GM10847 (cell line): Measurements from ENCODE around the gene TM9SF4.

Experiments
- POLR2A ChIP-seq: IDR thresholded peaks from 2 replicates; pipeline ENCODE4 v1.6.1; 2011; ENCODE audit not compliant: insufficient read length; ENCODE audit errors: extremely low read depth

The TM9SF4 gene

DNA sequence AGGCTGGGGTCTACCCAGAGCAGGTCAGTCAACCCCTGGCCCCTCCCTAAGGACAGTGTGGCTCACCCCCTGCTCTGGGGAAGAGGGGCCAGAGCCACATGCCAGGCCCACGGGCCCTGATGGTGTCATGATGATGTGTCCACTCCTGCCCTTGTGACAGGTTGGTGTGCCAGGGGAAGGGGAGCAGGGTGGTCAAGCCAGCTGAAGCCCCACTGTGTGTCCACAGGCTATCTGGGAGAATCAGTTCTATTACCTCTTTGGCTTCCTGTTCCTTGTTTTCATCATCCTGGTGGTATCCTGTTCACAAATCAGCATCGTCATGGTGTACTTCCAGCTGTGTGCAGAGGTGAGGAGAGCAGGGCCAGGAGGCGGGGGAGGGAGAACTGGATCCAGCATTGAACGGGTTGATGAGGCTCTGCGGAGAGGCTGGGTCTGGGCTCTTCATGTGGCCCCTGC is 50.3 kb downstream of the TM9SF4 start:
- TF ChIP-seq POLR2A: no peak

- no peak for TF ChIP-seq POLR2A
These were observed 50.8 kb downstream of the TM9SF4 start for GRCh38 chr20:32160341-32160740.

- TF ChIP-seq POLR2A: no peak
These were observed 52.8 kb downstream of the TM9SF4 start for GRCh38 chr20:32162351-32162750.

DNA sequence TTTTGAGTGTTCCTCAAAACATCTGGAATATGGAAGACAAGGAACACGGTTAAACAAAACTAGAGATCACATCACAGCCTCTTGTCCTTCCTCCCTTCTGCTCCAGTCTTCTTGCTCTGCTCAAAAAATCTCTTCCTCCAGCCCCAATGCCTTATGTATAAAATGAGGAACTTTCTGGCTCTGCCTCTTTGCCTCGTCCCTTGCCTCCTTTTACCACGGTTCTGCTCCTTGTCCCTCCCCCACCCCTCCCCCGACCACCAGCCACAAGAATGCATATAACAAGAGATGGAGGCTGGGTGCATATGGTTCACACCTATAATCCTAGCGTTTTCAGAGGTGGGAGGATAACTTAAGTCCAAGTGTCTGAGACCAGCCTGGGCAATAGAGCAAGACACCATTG is 54.4 kb downstream of the TM9SF4 start:
- no peak for TF ChIP-seq POLR2A

GRCh38 chr20:32164984-32165735 is 55.6 kb downstream of the TM9SF4 start:
- no peak for TF ChIP-seq POLR2A

DNA sequence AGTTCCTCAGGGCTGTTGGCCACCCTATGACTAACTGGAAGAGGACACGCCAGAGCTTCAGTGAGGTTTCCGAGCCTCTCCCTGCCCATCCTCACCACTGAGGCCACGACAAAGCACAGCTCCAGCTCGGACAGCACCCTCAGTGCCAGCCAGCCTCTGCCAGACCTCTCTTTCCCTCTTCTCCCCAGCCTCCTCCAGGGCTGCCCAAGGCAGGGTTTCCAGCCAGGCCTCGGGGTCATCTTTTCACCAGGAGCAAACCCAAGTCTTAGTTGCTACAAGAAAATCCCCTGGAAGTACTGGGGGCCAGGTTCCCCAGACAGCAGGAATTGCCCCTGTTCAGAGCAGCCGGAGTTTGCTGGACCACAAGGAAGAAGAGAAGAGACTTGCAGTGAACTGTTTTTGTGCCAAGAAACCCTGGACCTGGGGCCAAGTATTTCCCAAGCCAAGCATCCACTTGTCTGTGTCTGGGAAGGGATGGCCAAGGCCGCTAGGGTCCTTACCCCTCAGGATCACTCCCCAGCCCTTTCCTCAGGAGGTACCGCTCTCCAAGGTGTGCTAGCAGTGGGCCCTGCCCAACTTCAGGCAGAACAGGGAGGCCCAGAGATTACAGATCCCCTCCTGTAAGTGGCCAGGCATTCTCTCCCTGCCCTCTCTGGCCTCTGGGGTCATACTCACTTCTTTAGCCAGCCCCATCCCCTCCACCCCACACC is 56.5 kb downstream of the TM9SF4 start:
- no peak for TF ChIP-seq POLR2A

DNA sequence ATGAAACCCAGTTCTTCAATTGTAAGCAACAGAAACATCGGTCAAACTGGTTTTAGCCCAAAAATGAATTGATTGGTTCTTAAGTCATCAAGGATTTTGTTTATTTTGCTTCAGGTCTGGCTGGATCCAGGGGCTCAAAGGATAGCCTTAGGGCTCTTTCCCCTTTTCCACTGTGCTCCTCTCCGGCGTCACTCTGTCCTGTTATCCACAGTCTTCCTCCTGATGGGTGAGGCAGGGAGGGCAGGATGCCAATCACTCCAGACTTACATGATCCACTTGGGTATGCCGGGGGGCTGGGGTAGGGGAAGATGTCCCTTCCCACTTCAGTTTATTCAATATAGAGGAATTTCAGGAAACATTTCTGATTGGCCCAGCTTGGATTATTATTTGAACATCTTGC is 58.0 kb downstream of the TM9SF4 start:
- no peak for TF ChIP-seq POLR2A

DNA sequence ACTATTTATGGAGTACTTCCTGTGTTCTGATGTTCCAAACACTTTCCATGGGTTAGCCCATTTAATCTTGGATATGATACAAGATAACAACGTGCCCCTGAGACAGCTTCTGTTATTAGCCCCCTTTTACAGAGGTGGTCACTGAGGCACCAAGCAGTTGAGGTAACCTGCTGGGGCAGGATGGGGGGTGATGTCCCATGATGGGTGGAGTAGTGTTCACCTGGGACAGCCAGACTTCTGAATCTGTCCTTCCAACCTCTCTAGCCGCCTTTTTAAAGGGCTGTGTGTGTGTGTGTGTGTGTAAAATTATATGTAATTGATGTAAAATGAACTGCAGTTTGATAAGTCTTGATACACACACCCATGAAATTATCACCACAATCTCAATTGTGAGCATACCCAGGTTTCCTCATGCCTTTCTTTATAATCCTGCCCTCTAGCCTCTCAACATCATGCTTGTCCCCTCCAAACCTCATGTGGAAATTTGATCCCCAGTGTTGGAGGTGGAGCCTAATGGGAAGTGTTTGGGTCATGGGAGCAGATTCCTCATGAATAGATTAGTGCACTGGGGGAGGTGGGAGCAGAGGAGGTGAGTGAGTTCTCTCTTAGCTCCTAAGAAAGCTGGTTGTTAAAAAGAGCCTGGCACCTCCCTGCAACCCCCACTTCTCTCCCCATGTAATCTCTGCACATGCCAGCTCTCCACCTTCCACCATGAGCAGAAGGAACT is 58.8 kb downstream of the TM9SF4 start:
- no peak for TF ChIP-seq POLR2A

DNA sequence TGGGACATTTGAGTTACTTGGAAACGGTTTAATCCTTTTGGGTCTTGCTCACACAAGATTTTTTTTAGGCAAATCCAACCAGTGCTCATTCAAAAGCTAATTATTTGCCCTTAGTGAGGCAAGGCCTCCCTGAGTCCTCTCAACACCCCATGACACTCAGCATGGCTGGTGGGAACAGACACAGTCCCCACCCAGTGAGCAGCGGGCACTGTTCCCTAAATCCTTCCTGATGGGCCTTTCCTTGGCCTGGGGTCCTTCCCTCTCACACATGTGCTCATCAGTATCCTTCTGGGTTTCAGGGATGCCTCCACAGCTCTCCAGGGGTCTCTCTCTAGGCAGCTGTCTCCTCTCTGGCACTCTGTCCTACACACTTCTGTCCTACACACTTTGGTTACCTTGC is 70.0 kb downstream of the TM9SF4 start:
- TF ChIP-seq POLR2A: no peak

DNA sequence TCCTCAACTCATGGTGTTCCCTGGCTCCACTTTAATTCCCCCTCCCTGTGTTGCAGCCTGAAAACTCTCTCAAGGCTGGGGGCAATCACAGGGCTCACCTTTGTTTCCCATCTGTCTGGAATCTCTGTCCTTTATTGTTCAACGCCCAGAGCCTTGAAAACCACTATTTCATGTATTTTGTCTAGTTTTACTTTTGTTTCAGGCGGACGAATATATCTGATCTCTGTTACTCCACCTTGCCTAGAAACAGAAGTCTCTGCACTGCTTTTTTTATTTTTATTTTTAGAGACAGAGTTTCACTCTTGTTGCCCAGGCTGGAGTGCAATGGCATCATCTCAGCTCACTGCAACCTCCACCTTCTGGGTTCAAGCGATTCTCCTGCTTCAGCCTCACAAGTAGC is 70.4 kb downstream of the TM9SF4 start:
- TF ChIP-seq POLR2A: no peak

DNA sequence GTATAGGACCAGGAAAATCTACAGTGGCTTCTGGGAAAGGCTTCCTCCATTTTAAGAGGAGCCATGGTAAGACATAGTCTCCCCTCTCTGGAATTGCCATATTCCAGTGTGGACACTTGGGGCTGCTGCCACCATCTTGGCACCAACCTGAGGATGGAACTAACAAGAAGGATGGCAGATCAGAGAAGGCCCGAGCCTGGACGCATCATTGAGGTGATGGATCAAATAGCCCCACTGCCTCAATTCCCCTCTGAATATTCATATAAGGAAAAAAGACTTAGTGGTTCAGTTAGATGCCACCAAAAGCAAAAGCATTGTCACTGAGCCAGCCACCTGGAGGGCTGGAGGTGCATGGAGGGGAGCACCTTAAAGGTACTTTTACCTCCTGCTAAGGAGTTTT is 72.1 kb downstream of the TM9SF4 start:
- no peak for TF ChIP-seq POLR2A

DNA sequence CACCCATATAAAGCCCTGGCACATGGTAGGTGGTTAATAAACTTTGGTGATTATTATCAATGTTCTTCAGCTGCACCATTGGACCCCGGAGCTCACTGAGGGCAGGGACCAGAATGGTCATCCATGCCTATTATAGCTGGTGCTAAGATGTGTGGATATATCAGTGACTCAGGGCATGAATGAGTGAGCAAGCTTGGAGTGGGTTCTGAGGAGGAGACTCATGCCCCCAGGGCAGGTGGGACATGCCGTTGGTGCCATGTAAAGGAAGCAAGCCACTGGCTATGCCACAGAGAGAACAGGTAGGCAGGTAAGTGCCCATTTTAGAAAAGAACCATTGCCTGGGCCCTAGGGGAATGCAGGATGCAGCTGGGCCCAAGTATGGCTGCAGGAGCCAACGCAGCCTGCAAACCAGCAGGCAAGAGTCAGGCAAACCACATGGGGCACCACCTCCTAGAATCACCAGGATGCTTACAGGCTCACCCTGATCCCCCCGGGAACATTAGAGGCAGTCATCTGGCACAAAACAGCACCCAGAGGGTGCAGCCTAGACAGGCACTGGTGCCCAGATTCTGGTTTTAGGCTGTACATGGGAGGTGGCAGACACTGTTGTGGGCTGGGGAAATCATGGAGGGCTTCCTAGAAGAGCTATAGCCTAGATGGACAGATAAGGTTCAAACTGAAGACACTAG is 74.6 kb downstream of the TM9SF4 start:
- TF ChIP-seq POLR2A: no peak

DNA sequence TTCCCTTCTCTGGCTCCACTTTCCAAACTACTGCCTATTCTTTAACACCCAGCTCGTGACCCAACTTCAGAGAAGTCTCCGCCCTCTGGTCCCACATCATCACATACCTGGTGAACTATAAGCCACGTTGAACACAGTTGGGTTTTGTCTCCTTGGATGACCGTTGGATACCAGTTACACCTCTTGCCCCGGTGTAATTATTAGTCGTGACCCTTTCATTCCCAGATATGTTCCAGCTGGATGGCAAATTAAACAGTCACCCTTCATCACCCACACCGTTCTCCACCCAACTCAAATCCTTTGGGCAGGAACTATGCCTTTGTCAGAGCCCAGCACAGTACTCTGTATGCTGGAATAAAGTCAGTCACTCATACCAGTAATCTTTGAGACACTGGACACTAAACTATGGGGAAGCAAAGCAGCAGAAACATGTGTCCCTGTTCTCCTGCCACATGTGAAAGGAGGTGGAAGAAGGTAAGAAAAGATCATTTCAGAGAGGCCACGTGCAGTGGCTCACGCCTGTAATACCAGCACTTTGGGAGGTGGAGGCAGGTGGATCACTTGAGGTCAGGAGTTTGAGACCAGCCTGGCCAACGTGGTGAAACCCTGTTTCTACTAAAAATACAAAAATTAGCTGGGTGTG is 75.6 kb downstream of the TM9SF4 start:
- no peak for TF ChIP-seq POLR2A

DNA sequence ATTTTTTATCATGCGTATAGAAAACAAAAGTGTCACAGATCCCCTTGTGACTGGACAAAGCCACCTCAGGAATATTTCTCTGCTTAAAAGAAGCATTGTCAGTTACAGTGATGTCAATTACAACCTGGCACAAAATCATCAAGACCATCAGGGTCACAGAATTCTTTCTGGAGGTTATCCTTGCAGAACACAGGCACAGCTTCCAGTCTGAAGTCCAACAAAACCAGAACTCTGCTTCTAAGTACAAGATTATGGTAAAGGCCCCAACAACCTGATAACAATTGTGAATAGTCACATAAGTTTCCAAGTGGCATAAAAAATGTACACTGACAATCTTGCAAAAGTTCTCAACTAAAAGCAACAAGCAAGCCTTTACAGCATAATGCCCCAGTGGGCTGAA is 77.0 kb downstream of the TM9SF4 start:
- no peak for TF ChIP-seq POLR2A
